HEK293T (cell line): ENCODE results near the gene GRM4.

Experiments used
- FOXA1 ChIP-seq: fragments of 450-650 bp; IDR thresholded peaks from 2 replicates; pipeline ENCODE4 v1.6.1; 2016; ENCODE audit warnings: mild to moderate bottlenecking
- SP1 ChIP-seq: fragments of 450-650 bp; IDR thresholded peaks from 2 replicates; pipeline ENCODE4 v1.6.1; 2017
- TARDBP ChIP-seq: fragments of 450-650 bp; IDR thresholded peaks from 2 replicates; pipeline ENCODE4 v1.6.1; 2016

- TF ChIP-seq TARDBP (no peak), SP1 (no peak), FOXA1 (no peak)
Measured at GRCh38 chr6:34073540-34073939, 72.3 kb downstream of the GRM4 start.
